ENCODE results near the gene DSC1. TPM values are rescaled to one million over a fixed set of nuclear protein-coding genes. Genes with fewer than 3 reads are reported as not detected.

DSC1 gene
- total RNA-seq, 2 experiments from 2014 or later: 0.04 to 0.08 TPM

DNA sequence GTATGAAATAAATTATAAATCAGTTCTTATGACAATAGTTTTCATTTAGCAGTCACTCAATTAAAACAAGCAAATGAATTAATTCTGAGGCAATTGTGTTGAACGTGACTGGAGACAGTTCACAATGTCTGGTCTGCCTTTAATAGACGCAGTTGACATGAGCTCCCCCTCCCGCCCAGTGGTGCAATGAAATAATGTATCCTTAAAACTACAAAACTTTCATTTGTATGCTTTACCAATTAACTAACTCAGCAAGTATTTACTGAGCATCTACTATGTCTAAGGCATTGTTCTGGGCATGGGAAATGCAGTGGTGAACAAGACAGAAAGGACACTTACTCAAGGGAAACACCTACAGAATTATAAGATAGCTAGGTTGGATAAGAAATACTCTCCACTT lies 56.9 kb downstream of the DSC1 start:
- POLR2A ChIA-PET: no interaction called here
- CTCF ChIA-PET: no interaction called here

DNA sequence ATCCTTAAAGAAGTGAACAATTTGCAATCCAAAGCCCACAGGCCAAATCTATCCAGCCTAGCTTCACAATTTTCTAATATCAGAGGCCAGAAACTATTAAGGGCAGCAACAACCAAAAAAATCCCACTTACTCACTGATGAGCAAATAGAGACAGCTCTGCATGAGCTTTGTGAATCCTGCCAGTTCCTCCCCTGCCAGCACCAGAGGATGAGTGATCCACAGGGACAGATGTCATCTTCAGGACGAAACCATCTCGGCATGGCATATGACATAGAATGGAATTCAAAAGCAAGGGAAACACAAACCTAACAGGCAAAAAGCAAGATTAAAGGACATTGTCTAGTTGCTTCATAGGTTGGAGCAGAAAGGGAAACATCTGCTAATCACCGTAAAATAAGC lies 58.2 kb downstream of the DSC1 start:
- ChIA-PET POLR2A (no interaction called here), CTCF (no interaction called here)

DNA sequence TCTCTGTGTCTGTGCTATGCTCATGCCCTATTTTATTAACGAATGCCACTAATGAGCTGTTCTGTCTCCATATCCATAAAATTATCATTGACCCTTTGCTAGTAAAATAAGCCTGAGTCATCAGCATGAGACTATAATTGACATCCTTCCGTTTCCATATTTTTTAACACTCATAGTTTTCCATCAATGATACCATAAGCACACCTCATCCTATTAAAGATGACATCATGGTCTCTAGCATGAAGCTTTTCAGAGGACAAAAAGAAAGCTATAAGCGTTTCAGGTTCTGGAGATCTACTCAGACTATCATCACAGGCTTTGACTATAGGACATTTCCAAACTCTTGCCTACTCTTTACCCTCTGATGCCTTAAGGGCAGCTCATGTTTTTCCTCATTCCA lies 59.2 kb downstream of the DSC1 start:
- POLR2A ChIA-PET: no interaction called here
- CTCF ChIA-PET: no interaction called here

DNA sequence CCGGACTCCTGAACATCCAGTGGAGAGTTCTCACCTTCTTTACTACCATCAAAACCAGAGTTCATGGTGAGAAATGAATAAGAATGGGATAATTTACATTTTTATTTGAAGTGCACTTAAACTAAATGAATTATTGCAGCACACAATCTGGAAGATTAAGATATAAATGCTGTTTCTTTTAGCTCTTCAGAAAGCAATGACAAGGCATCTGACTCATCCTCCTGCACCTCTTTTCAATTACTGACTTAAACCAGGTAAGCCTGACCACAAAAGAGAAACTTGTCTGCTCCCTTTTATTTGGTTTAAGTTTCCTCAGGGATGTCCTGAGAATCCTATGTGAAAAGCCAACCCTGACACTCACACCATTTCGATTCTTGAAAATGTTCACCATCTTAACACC lies 59.7 kb downstream of the DSC1 start:
- CTCF ChIA-PET: no interaction called here

DNA sequence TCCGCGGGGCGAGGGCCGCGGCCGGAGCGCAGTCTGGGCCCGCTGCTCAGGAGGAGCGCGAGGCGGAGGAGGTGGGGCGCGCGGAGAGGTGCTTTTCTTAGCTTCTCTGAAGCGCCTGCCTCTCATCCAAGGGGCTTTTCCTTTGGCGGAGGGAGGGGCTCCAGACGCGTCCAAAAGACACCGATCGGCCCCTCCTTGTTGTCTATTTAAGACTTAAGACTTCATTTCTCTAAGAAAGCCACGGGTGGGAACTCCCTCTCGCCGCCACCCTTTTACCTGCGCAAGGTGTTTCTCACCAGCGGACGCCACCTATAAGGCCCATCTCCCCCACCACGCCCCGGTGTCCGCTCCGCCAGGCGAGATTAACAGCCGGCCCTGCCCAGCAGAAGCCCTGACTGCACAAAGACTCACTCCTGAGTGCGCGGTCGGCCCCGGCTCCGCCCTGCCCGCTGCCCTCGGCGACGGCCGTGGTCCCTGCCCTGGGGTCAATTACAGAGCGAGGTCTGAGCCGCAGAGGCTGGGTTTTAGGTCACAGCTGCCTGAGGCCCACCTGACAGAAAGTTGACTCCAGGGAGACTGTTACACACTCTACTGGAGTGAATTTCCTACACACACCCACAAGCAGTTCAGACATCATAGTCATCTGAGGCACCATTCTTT lies 60.5 kb downstream of the DSC1 start, which contains the start of gene DSC2:
Gene DSC2 (minus strand): TSS at position 397 of the 660 bp plus-strand sequence. CDS start 450 bp downstream, outside the sequence.
- CTCF ChIA-PET: no interaction called here
- POLR2A ChIA-PET: no interaction called here

More for the DNA sequence above, 59.7 kb downstream of the DSC1 start:
- POLR2A ChIA-PET: no interaction called here

DNA sequence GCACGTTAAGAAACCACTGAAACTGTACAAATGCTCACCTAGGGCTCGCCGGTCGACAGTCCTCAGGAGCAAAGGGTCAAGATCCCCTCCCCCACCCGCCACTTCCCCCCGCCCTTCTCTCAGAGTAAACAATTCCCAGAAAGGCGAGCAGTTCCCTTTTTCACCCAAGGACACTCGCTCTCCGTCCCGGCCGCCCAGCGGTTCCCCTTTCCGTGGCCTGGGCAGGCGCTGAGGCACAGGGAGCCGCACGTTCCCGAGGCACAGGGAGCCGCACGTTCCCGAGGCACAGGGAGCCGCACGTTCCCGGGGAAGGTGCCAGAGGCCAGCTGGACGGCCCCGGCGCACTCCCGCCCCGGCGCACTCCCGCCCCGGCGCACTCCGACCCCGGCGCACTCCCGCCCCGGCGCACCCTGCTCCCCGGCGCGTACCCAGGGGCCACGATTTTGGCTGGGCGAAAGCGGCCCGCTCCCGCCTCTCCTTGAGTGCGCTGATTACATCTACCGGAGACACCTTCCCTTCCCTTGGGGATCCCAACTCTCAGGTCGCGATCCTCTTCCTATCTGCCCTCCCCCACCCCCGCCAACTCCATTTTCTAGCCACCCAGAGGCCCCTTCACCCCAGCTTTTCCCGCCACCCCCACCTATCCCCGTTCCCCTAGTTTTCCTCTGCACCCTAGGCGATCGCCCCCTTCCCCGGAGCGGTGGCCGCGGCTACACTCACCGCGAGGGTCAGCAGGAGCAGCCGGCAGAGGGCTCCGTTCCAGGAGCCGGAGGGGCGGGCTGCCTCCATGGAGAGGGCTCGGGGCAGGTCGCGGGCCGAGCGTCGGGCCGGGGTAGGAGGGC lies 61.3 kb downstream of the DSC1 start:
- ChIA-PET CTCF (no interaction called here), POLR2A (no interaction called here)

DNA sequence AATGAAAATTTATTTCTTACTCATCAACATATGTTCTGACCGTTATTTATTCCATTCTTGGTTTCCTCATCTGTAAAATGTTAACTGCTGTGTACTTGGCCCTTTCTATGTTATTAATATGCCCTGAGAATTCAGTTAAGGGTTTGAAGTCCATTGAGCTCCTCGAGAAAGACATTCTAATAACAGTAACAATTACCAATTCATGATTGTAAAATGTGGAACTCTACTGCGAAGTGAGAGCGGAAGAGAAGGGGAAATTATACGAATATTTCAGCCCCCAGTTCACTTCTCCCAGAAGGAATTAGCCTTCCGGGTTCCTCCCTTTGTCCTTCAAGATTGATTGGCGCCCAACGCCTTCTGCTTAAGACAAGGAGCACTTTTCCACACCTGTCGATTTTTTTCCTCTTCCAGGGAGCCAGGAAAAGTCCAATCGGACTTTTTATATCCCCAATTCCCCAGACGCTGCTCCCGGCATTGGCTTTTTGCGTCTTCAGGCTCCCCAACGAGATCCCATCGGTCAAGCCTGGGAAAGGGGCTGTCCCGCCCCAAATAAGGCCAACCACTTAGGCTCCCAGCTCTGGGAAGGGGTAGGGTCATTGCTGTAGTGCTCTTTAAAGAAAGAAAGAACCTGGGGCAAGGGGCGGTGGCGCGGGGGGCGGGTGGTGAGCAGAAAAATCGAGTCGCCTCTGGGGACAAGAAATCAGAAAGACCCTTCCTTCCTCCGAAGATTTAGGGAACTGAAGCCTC lies 62.0 kb downstream of the DSC1 start:
- POLR2A ChIA-PET: no interaction called here

DNA sequence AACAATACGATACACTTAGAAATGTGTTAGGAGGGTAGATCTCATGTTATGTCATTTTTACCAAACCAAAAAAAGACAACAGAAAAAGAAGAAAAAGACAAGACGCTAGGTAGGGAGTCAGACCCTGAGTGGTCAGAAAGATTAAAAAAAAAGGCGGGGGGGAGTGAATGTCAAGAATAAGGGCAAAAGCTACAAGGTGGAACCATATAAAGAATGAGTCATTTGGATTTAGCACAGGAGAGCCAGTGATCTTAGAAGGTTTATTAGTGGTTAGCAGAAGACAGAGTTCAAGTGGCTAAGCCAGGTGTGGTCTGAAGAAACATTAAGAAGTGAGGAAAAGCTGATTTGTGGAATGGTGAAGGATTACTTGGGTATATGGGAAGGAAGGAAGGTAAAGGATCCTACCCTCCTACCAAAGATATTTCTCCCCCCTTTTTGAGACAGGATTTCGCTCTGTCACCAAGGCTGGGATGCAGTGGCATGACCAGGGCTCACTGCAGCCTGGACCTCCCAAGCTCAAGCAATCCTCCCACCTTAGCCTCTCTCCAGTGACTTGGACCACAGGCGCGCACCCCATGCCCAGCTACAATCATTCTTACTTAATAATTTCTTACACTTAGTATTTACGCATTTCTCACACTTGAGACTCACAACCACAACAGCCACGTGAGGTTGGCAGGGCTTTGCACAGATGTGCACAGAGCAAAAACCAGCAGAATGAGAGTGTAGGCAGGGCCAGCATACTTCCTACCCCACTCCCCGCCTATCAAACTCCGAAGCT lies 63.0 kb downstream of the DSC1 start:
- ChIA-PET CTCF (interaction anchor here (0.6 kb wide), 1 partner anchor 30 kb away, joined by 3 read pairs; no protein-coding TSS in a partner anchor), POLR2A (no interaction called here)

More for the DNA sequence above, 62.0 kb downstream of the DSC1 start:
- CTCF ChIA-PET: no interaction called here

DNA sequence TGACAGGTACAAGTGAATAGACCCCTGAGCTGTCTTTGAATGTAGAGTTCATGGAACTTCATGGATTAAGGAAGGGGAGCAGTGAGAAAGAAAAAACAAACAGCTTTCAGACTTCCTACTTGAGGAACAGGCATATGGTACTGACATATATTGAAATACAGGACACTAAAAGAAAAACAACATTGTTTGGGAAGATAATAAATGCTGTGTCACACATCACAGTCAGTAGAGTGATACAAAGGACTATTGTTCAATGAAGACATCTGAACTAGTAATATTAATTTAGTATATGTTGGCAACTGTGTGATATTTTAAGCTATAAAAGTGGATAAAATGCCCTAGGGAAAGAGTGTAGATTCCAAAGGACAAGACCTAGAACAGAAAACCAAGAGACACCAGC lies 63.8 kb downstream of the DSC1 start:
- ChIA-PET CTCF (interaction anchor here (0.6 kb wide), 1 partner anchor 30 kb away, joined by 3 read pairs; no protein-coding TSS in a partner anchor), POLR2A (no interaction called here)

DNA sequence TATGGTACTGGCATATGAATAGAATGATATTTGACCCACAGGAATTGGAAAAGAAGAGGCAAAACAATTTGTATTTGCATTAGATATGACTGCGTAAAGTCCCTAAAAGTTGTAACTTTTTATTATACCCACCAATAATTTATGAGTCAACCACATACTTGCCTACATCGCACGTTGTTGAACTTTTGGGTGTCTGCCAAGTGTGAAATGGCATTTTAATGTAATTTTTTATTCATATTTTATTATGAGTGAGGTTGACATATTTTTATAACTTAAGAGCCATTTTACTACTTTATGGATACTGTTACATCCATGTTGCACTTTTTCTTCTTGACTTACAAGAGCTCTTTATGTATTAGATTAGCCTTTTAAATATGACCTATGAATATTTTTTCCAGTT lies 65.0 kb downstream of the DSC1 start:
- POLR2A ChIA-PET: no interaction called here
- CTCF ChIA-PET: interaction anchor here (0.7 kb wide), 1 partner anchor 1599 kb away, joined by 3 read pairs; no protein-coding TSS in a partner anchor

DNA sequence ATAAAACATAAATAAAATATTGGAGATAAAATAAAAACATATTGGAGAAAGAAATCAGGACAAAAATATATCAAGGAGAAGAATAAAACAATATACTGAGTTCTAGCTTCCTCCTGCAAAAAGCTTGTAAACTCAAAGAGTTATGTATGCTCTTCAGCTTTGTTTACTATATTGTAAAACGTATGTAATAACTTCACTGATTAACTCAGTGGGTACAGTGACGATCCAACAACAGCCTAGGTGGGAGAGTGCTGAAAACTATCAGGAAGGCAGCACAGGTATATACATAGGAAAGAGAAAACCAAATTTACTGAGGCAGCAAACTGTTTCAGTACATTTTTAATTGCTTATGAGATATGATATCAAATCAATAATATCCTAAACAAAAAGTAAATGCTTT lies 68.8 kb downstream of the DSC1 start:
- ChIA-PET CTCF (no interaction called here), POLR2A (no interaction called here)

DNA sequence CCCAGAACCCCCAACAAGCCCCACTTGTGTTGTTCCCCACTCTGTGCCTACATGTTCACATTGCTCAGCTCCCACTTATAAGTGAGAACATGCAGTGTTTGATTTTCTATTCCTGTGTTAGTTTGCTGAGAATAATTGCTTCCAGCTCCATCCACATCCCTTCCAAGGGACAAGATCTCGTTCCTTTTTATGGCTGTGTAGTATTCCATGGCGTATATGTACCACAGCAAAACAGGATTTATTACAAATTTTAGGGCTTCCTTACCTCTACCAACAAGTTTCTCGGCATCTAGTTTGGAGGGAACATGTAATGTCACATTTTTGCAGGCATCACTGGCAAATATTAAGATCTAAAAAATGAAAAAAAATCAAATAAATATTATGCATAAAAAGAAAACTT lies 69.4 kb downstream of the DSC1 start:
- CTCF ChIA-PET: no interaction called here

DNA sequence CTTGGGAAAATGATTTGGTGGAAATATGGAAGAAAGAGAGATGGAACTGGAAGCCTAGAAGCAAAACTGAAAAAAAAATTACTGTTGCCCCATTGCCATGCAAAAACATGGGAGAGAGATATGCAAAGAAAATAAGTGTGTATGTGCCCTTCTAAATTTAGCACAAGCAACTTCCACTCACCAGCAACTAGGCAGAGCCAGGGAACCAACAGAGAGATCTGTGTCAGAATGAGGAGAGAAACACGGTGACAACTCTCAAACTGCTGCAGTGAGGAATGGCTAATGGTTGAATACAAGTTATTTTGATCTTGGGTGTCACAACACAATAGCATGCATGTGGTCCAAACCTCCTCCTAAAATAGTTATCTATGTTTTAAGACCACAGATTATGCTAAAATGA lies 71.3 kb downstream of the DSC1 start:
- ChIA-PET POLR2A (no interaction called here), CTCF (no interaction called here)

More for the DNA sequence above, 69.4 kb downstream of the DSC1 start:
- POLR2A ChIA-PET: no interaction called here

DNA sequence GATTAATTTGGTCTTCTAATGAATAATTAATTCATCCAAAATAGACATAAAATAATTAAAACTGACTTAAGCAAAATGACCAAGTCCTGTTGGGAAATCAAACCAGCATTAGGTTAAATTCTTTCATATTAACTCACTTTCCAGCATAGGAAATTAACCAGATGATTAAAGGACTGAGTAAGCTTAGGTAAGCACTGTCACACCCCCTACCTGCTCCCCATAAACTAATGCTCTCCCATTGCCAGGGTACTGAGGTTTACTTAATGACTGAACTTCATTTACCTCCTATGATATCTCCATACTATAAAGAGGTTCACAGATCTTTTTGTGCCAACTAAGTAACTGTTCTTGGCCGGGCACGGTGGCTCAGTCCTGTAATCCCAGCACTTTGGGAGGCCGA lies 74.1 kb downstream of the DSC1 start:
- ChIA-PET CTCF (no interaction called here), POLR2A (no interaction called here)

DNA sequence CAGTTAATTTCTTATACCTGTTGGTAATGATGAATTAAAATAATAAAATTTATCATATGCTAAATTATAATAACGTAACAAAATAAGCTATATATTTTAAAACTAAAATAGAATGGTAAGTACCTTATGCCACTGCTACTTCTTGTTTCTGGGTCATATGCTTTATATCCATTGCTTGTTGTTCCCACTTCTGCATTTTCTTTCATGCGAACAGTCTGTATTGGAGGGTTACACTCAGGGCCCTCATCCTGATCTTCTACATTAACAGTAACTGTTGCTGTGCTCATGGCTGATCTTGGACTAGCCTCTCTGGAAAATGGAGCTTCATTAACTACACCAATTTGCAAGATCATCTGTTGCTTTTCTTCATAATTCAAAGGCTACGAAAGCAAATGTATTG lies 82.7 kb downstream of the DSC1 start:
- CTCF ChIA-PET: no interaction called here
- POLR2A ChIA-PET: no interaction called here

Other genes with a start within 250 kb of the DSC1 start
- gene DSC3, start 120.1 kb downstream of the DSC1 start, total RNA-seq: under 1 TPM; 0.04 to 0.06 TPM
- not detected for gene DSC2, start 60.4 kb downstream of the DSC1 start, total RNA-seq
- not detected for gene DSG1, start 155.3 kb upstream of the DSC1 start, total RNA-seq
- not detected for gene DSG4, start 213.9 kb upstream of the DSC1 start, total RNA-seq